Activated B cell treated with CpG ODN at 0.5 μM for 24 hours (primary cell): ENCODE results near the gene CPA2. TPM values are rescaled to one million over a fixed set of nuclear protein-coding genes. Genes with fewer than 3 reads are reported as not detected.
"Not testable (repeated sequence)": the region's sequence is repeated elsewhere in the genome, so short reads cannot be mapped to it uniquely, and the experiment has no call there.

Experiments used
- ATAC-seq: fragments of 200-7000 bp; cut with Tn5 transposase; one replicate; pipeline ENCODE4 v1.10.0; 2021; ENCODE audit warnings: low read depth, mild to moderate bottlenecking, moderate library complexity
- CTCF ChIA-PET: fragments of 350-600 bp; sonication (Branson Sonifier 250); formaldehyde crosslinking; loops from one replicate; lab custom pipeline; 2021; ENCODE audit warnings: antibody characterized with exemption; lab: Charles Lee
- POLR2A ChIA-PET: fragments of 350-600 bp; sonication (Branson Sonifier 250); formaldehyde crosslinking; loops from one replicate; lab custom pipeline; 2021; ENCODE audit warnings: antibody characterized with exemption; lab: Charles Lee
- DNase-seq: peaks from one replicate; pipeline ENCODE4 v3.0.0; 2022
- H3K27ac Mint-ChIP-seq: one replicate; pipeline ENCODE4 v1.8.0; 2020; ENCODE audit warnings: mixed read lengths
- H3K27me3 Mint-ChIP-seq: one replicate; pipeline ENCODE4 v1.8.0; 2021; ENCODE audit warnings: mixed read lengths
- H3K36me3 Mint-ChIP-seq: one replicate; pipeline ENCODE4 v1.8.0; 2021; ENCODE audit warnings: low read depth, mixed read lengths
- H3K4me1 Mint-ChIP-seq: one replicate; pipeline ENCODE4 v1.8.0; 2021; ENCODE audit warnings: mixed read lengths
- H3K4me3 Mint-ChIP-seq: one replicate; pipeline ENCODE4 v1.8.0; 2020; ENCODE audit warnings: mild to moderate bottlenecking, mixed read lengths
- H3K9me3 Mint-ChIP-seq: one replicate; pipeline ENCODE4 v1.8.0; 2020; ENCODE audit warnings: mixed read lengths
- intact Hi-C: fragments of 100-400 bp; cut with micrococcal nuclease; formaldehyde crosslinking; loops from one replicate; pipeline ENCODE4 v1.15.1; 2024
- total RNA-seq: library from RNA; stranded (reverse); gene quantifications from 2 replicates; pipeline ENCODE4 v1.2.3, GENCODE V29; 2022
- TF ChIP-seq, protein P1 (sequence below): fragments of 200-600 bp; IDR thresholded peaks from one replicate; pipeline ENCODE4 v1.8.0; 2022; ENCODE audit warnings: antibody characterized with exemption, mild to moderate bottlenecking

CPA2 gene
- total RNA-seq, 1 donor from 2014 or later = not detected

DNA sequence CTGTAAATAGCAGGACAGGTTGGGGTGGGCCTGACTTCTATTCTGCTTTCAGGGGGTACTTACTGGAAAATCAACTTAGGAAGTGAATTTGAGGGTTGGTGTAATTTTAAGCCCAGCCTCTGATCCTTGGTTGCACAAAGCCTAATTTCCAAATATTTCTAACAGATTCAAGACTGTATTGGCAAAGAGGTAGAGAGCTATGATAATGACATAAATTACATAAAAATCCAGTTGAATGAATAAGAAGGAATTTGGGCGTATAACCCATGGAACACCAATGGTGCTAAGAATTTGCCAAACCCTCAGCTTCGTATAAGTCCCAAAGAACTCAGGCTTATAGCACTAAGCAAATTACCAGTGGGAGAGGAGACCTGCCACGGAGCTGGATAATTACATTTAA is 38.2 kb downstream of the CPA2 start:
- TF ChIP-seq, protein P1, sequence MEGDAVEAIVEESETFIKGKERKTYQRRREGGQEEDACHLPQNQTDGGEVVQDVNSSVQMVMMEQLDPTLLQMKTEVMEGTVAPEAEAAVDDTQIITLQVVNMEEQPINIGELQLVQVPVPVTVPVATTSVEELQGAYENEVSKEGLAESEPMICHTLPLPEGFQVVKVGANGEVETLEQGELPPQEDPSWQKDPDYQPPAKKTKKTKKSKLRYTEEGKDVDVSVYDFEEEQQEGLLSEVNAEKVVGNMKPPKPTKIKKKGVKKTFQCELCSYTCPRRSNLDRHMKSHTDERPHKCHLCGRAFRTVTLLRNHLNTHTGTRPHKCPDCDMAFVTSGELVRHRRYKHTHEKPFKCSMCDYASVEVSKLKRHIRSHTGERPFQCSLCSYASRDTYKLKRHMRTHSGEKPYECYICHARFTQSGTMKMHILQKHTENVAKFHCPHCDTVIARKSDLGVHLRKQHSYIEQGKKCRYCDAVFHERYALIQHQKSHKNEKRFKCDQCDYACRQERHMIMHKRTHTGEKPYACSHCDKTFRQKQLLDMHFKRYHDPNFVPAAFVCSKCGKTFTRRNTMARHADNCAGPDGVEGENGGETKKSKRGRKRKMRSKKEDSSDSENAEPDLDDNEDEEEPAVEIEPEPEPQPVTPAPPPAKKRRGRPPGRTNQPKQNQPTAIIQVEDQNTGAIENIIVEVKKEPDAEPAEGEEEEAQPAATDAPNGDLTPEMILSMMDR = no peak
- CTCF ChIA-PET = no interaction called here
- Mint-ChIP-seq H3K4me1 (no peaks in the 10 kb centered on the region), H3K27me3 (peaks cover 1% of the 10 kb centered on the region), H3K9me3 (no peaks in the 10 kb centered on the region), H3K36me3 (no peaks in the 10 kb centered on the region), H3K4me3 (no peak overlapping the region), H3K27ac (no peak overlapping the region)
- no peak for ATAC-seq
- no peak for DNase-seq
- POLR2A ChIA-PET = no interaction called here
- intact Hi-C loops = no loop called here

DNA sequence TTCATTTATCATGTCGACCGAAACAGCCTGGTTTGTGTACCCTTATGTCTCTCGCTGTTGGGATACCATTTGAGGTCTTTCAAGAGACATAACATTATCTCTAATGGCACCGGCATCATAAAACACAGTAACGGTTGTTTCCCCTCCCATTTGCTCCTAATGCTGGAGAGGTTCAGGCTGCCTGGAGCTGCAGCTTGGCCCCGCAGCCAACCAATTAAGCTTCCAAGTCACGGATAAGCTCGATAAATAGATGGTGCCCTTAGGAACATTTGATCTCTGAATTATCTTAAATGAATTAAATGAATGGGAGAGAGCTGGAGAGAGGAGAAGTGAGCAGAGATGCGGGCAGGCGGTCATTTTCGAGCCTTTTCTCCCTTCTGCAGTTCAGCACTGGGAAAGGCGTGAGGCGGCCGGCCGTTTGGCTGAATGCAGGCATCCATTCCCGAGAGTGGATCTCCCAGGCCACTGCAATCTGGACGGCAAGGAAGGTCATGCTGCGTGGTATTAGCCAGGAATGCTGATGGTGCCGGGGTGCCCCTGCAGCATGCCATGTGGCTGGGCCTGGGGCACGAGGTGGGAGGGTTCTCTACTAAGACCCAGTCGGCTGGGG is 38.9 kb downstream of the CPA2 start:
- ChIA-PET POLR2A (no interaction called here), CTCF (no interaction called here)
- ATAC-seq (no peak), DNase-seq (no peak)
- no peak overlapping the region for H3K27ac Mint-ChIP-seq
- H3K4me1 Mint-ChIP-seq = no peaks in the 10 kb centered on the region
- H3K36me3 Mint-ChIP-seq = no peaks in the 10 kb centered on the region
- intact Hi-C loops = no loop called here
- no peaks in the 10 kb centered on the region for H3K9me3 Mint-ChIP-seq
- H3K4me3 Mint-ChIP-seq = no peak overlapping the region
- TF ChIP-seq, protein P1 = no peak
- H3K27me3 Mint-ChIP-seq = peaks cover 1% of the 10 kb centered on the region

DNA sequence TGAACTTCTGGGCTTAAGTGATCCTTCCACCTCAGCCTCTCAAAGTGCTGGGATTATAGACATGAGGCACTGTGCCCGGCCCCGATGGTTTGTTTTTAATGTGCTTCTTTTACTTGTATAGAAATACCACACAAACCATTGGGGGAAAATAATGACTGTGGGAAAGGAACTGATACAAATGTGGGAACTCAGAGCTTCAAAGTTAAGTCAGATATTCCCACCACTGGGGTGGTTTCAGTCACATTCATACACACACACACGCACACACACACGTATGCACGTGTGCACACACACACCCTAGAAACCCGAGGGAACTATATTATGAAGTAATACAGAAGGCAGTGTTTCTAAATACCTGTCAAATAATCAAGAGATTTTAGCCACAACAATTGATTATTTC is 43.3 kb downstream of the CPA2 start:
- TF ChIP-seq, protein P1 = no peak
- Mint-ChIP-seq H3K4me3 (no peak overlapping the region), H3K27me3 (peaks cover 3% of the 10 kb centered on the region), H3K9me3 (no peaks in the 10 kb centered on the region), H3K4me1 (no peaks in the 10 kb centered on the region), H3K36me3 (no peaks in the 10 kb centered on the region), H3K27ac (no peak overlapping the region)
- ChIA-PET POLR2A (no interaction called here), CTCF (no interaction called here)
- ATAC-seq = no peak
- DNase-seq = no peak
- intact Hi-C loops = no loop called here

DNA sequence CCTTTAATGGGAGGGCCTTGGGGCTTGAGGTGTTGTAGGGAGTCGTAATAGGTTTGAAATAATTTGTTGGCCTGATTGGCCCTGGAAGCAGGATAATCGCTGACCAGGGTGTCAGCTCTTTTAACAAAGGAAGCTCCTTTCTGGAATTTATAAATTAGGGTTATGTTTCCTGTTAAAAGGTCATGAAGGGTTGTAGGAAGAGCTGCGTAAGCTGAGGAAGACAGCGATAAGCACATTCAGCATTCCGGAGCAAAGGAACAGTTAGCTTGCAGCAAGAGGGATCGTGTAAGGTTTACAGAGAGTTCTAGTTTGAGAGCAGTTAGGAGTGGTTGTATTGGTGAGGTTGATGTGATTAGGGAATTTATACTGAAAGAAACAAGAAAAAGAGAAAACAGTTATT is 47.6 kb downstream of the CPA2 start:
- DNase-seq (no peak), ATAC-seq (no peak)
- Mint-ChIP-seq H3K9me3 (no peaks in the 10 kb centered on the region), H3K36me3 (no peaks in the 10 kb centered on the region), H3K4me1 (no peaks in the 10 kb centered on the region), H3K27ac (no peak overlapping the region), H3K27me3 (peaks cover 8% of the 10 kb centered on the region), H3K4me3 (no peak overlapping the region)
- intact Hi-C loops = no loop called here
- ChIA-PET CTCF (no interaction called here), POLR2A (no interaction called here)
- TF ChIP-seq, protein P1 = no peak

DNA sequence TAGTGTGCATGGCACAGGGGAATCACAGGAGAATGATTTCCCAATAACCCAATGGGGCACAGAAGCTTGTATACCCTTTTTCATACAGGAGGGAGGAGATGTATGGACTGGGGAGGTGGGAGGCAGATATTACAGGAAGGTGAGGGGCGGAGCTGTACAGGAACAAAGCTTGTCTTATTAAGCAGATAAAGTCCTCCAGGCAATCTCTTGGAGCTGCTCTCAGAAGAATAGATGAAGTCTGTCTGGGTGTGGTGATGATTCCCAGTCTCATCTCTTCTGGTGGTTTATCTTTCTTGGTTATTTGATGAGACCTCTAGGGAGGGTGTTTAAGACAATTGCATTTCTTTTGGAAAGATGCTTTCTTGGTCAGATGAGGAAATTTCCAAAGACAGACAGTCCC is 52.9 kb downstream of the CPA2 start:
- ATAC-seq = no peak
- TF ChIP-seq, protein P1 = no peak

DNA sequence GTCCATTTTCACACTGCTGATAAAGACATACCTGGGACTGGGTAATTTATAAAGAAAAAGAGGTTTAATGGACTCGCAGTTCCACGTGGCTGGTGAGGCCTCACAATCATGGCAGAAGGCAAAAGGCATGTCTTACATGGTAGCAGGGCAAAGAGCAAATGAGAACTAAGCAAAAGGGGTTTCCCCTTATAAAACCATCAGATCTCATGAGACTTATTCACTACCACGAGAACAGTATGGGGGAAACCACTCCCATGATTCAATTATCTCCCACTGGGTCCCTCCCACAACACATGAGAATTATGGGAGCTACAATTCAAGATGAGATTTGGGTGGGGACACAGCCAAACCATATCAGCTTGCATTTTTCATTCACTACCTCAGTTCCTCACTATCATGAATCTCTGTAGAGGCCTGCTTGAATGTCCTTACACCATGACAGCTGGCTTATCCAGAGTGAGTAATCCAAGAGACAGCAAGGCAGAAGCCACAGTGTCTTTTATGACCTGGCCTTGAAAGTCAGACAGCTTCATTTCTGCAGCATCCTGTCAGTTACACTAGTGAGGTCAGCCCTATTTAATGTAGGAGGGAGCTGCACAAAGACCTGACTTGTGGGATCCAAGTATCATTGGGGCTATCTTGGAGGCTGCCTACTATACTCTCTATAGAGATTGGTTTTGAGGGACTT is 55.0 kb downstream of the CPA2 start:
- H3K4me3 Mint-ChIP-seq, CTCF ChIA-PET, H3K27me3 Mint-ChIP-seq, POLR2A ChIA-PET, H3K9me3 Mint-ChIP-seq, H3K36me3 Mint-ChIP-seq, H3K4me1 Mint-ChIP-seq, H3K27ac Mint-ChIP-seq, ATAC-seq, DNase-seq, intact Hi-C loops: not testable (repeated sequence)

More for the DNA sequence above, 52.9 kb downstream of the CPA2 start:
- Mint-ChIP-seq H3K36me3 (no peaks in the 10 kb centered on the region), H3K27ac (no peak overlapping the region), H3K4me1 (no peaks in the 10 kb centered on the region), H3K9me3 (peaks cover 3% of the 10 kb centered on the region), H3K27me3 (peaks cover 5% of the 10 kb centered on the region), H3K4me3 (no peak overlapping the region)
- DNase-seq = no peak
- ChIA-PET POLR2A (no interaction called here), CTCF (no interaction called here)
- intact Hi-C loops = no loop called here
